ENCODE results near the gene TIMMDC1. TPM values are rescaled to one million over a fixed set of nuclear protein-coding genes. Genes with fewer than 3 reads are reported as not detected.

The TIMMDC1 gene
- total RNA-seq, 1 donor from 2014 or later = 91.7 TPM

- Histone ChIP-seq H3K4me1 (no peaks in the 10 kb centered on the region), H3K79me2 (ENCODE audit: low read depth) (no peaks in the 10 kb centered on the region), H3K9me3 (ENCODE audit: low read depth) (no peaks in the 10 kb centered on the region), H3K4me2 (no peak overlapping the region), H3F3A (ENCODE audit: low read depth) (no peaks in the 10 kb centered on the region), H3K27me3 (no peaks in the 10 kb centered on the region), H3K9ac (no peak overlapping the region), H3K27ac (no peak overlapping the region), H3K36me3 (no peaks in the 10 kb centered on the region), H4K20me1 (ENCODE audit: low read depth) (no peaks in the 10 kb centered on the region), H2AFZ (replicated peaks) (no peak overlapping the region), H3K4me3 (no peak overlapping the region)
- Mint-ChIP-seq H3K27me3 (ENCODE audit: insufficient read depth, low read depth) (no peaks in the 10 kb centered on the region), H3K36me3 (peaks cover 10% of the 10 kb centered on the region), H3K4me3 (no peak overlapping the region), H3K9me3 (no peaks in the 10 kb centered on the region), H3K27ac (no peak overlapping the region), H3K4me1 (no peaks in the 10 kb centered on the region)
- TF ChIP-seq EZH2 (IDR thresholded peaks at IDR 0.05) = no peak
- no peak for DNase-seq (ENCODE audit: low spot score)
Measured at GRCh38 chr3:119530456-119530855, 32.1 kb downstream of the TIMMDC1 start.

GRCh38 chr3:119531151-119531550 lies 32.8 kb downstream of the TIMMDC1 start:
- no peaks in the 10 kb centered on the region for H3K79me2 ChIP-seq (ENCODE audit: low read depth)
- H3K9ac ChIP-seq = no peak overlapping the region
- no peak overlapping the region for H2AFZ ChIP-seq (replicated peaks)
- no peaks in the 10 kb centered on the region for H3K27me3 Mint-ChIP-seq (ENCODE audit: insufficient read depth, low read depth)
- no peaks in the 10 kb centered on the region for H3K4me1 ChIP-seq
- H3K4me3 Mint-ChIP-seq = no peak overlapping the region
- H3K4me1 Mint-ChIP-seq = no peaks in the 10 kb centered on the region
- H3K27ac Mint-ChIP-seq = no peak overlapping the region
- H3K27ac ChIP-seq = no peak overlapping the region
- no peaks in the 10 kb centered on the region for H3K36me3 ChIP-seq
- no peaks in the 10 kb centered on the region for H3K9me3 Mint-ChIP-seq
- no peaks in the 10 kb centered on the region for H3K27me3 ChIP-seq
- H4K20me1 ChIP-seq (ENCODE audit: low read depth) = no peaks in the 10 kb centered on the region
- TF ChIP-seq EZH2 (IDR thresholded peaks at IDR 0.05) (no peak), CTCF (IDR thresholded peaks at IDR 0.05) (no peak), EZH2phosphoT487 (IDR thresholded peaks at IDR 0.05) (no peak)
- no peaks in the 10 kb centered on the region for H3F3A ChIP-seq (ENCODE audit: low read depth)
- H3K4me2 ChIP-seq = no peak overlapping the region
- no peaks in the 10 kb centered on the region for H3K9me3 ChIP-seq (ENCODE audit: low read depth)
- H3K4me3 ChIP-seq = no peak overlapping the region
- DNase-seq (ENCODE audit: low spot score) = no peak
- H3K36me3 Mint-ChIP-seq = peaks cover 5% of the 10 kb centered on the region

- Mint-ChIP-seq H3K4me1 (no peaks in the 10 kb centered on the region), H3K27me3 (ENCODE audit: insufficient read depth, low read depth) (no peaks in the 10 kb centered on the region)
Measured at GRCh38 chr3:119534296-119534695, 35.9 kb downstream of the TIMMDC1 start.

More at GRCh38 chr3:119534296-119534695, 35.9 kb downstream of the TIMMDC1 start:
- DNase-seq (ENCODE audit: low spot score) = no peak
- no peak for TF ChIP-seq EZH2phosphoT487 (IDR thresholded peaks at IDR 0.05)
- no peak for TF ChIP-seq CTCF (IDR thresholded peaks at IDR 0.05)
- TF ChIP-seq EZH2 (IDR thresholded peaks at IDR 0.05) = no peak
- Histone ChIP-seq H3K79me2 (ENCODE audit: low read depth) (no peaks in the 10 kb centered on the region), H3K36me3 (no peaks in the 10 kb centered on the region), H3F3A (ENCODE audit: low read depth) (no peaks in the 10 kb centered on the region), H3K27ac (no peak overlapping the region), H3K9me3 (ENCODE audit: low read depth) (no peaks in the 10 kb centered on the region), H3K4me2 (no peak overlapping the region), H2AFZ (replicated peaks) (no peak overlapping the region), H3K27me3 (no peaks in the 10 kb centered on the region), H3K4me1 (no peaks in the 10 kb centered on the region), H3K9ac (no peak overlapping the region), H4K20me1 (ENCODE audit: low read depth) (no peaks in the 10 kb centered on the region), H3K4me3 (no peak overlapping the region)
- H3K27ac Mint-ChIP-seq = no peak overlapping the region
- no peak overlapping the region for H3K4me3 Mint-ChIP-seq
- H3K36me3 Mint-ChIP-seq = no peaks in the 10 kb centered on the region
- no peaks in the 10 kb centered on the region for H3K9me3 Mint-ChIP-seq

All from neural progenitor cell (in vitro differentiated cells).